NCI-H2107 treated with DMSO at 0.1 percent for 48 hours (cell line): ENCODE measurements around the gene TADA2A.
"Not testable (repeated sequence)": the region's sequence is repeated elsewhere in the genome, so short reads cannot be mapped to it uniquely, and the experiment has no call there.

Experiments
- DNase-seq: peaks from one replicate; lab custom pipeline; 2025; ENCODE audit not compliant: unreplicated experiment; lab: John Stamatoyannopoulos, UW

The TADA2A gene

GRCh38 chr17:37490638-37491614 is 84.2 kb downstream of the TADA2A start:
- DNase-seq = no peak

- no peak for DNase-seq
These were observed 85.5 kb downstream of the TADA2A start for GRCh38 chr17:37492167-37492566.

- no peak for DNase-seq
These were observed 86.8 kb downstream of the TADA2A start for GRCh38 chr17:37493249-37494027.

GRCh38 chr17:37494401-37494831 is 87.7 kb downstream of the TADA2A start:
- no peak for DNase-seq

GRCh38 chr17:37494971-37495370 is 88.3 kb downstream of the TADA2A start:
- DNase-seq = peak; percentile 16

GRCh38 chr17:37500378-37500777 is 93.7 kb downstream of the TADA2A start:
- no peak for DNase-seq

GRCh38 chr17:37502009-37502936 is 95.6 kb downstream of the TADA2A start:
- no peak for DNase-seq

- no peak for DNase-seq
These were observed 96.5 kb downstream of the TADA2A start for GRCh38 chr17:37503148-37503547.

GRCh38 chr17:37505333-37505732 is 98.6 kb downstream of the TADA2A start:
- no peak for DNase-seq

GRCh38 chr17:37506678-37507077 is 100.0 kb downstream of the TADA2A start:
- peak; percentile 8 for DNase-seq

GRCh38 chr17:37507111-37507510 is 100.4 kb downstream of the TADA2A start:
- DNase-seq = peak; percentile 10

GRCh38 chr17:37510056-37510455 is 103.4 kb downstream of the TADA2A start:
- no peak for DNase-seq

- not testable (repeated sequence) for DNase-seq
These were observed 105.0 kb downstream of the TADA2A start for GRCh38 chr17:37511642-37512041.

- DNase-seq = peak; percentile 14
These were observed 105.9 kb downstream of the TADA2A start for GRCh38 chr17:37512442-37513068.

GRCh38 chr17:37513711-37514110 is 107.0 kb downstream of the TADA2A start:
- DNase-seq = no peak

GRCh38 chr17:37516127-37516571 is 109.5 kb downstream of the TADA2A start:
- no peak for DNase-seq

- no peak for DNase-seq
These were observed 111.2 kb downstream of the TADA2A start for GRCh38 chr17:37517881-37518280.

- no peak for DNase-seq
These were observed 112.1 kb downstream of the TADA2A start for GRCh38 chr17:37518826-37519225.

GRCh38 chr17:37519251-37519985 is 112.7 kb downstream of the TADA2A start:
- DNase-seq = no peak
